ENCODE results near the gene PARD3. TPM values are rescaled to one million over a fixed set of nuclear protein-coding genes. Genes with fewer than 3 reads are reported as not detected.

The PARD3 gene
- total and polyA plus RNA-seq, 2 donors (not counting 3 experiments of a cell fraction or from before 2014, with no cell fraction given) = 7.3 to 24.1 TPM

- H3K4me2 ChIP-seq (ENCODE audit: insufficient read depth, low read length) = no peak overlapping the region
- H3K27ac ChIP-seq (ENCODE audit: insufficient read depth, low read depth, low read length) = no peak overlapping the region
- no peak for TF ChIP-seq POLR2A (IDR thresholded peaks at IDR 0.05; ENCODE audit: low read depth, low read length)
- CTCF ChIA-PET = interaction anchor here (1.0 to 1.1 kb wide), 2 partner anchors 17 to 32 kb away, joined by 3 read pairs; no protein-coding TSS in a partner anchor
- dilution Hi-C loops (cut with MboI; ENCODE audit: extremely low pct_ligation_motif_present, low sequenced_read_pairs) = no loop called here
- no peaks in the 10 kb centered on the region for H3K79me2 ChIP-seq (ENCODE audit: control insufficient read depth, insufficient read depth, low read length)
- no peak overlapping the region for H2AFZ ChIP-seq (ENCODE audit: low read depth, low read length)
- FAIRE-seq (no peak), DNase-seq (ENCODE audit: low read depth, low spot score) (no peak)
- no peaks in the 10 kb centered on the region for H4K20me1 ChIP-seq (replicated peaks; ENCODE audit: control insufficient read depth, extremely low read depth, insufficient read depth, low read length)
- intact Hi-C loops (cut with micrococcal nuclease) = no loop called here
- H3K27me3 ChIP-seq (ENCODE audit: control insufficient read depth in 2 of 2, insufficient read depth in 2 of 2, low read length in 2 of 2) = no peaks in the 10 kb centered on the region
- H3K9me3 ChIP-seq (replicated peaks; ENCODE audit: control insufficient read depth, insufficient read depth, low read length) = no peaks in the 10 kb centered on the region
- no peaks in the 10 kb centered on the region for H3K9me1 ChIP-seq (replicated peaks; ENCODE audit: control insufficient read depth, extremely low read depth, insufficient read depth, low read length)
- H3K9ac ChIP-seq (replicated peaks; ENCODE audit: extremely low read depth, insufficient read depth, low read length) = no peak overlapping the region
- H3K4me1 ChIP-seq (ENCODE audit: control insufficient read depth, extremely low read depth, insufficient read depth, low read length) = no peaks in the 10 kb centered on the region
- no peaks in the 10 kb centered on the region for H3K36me3 ChIP-seq (ENCODE audit: control insufficient read depth in 2 of 2, extremely low read depth in 1 of 2, insufficient read depth in 2 of 2, low read length in 2 of 2)
- POLR2A ChIA-PET = no interaction called here
- no peak overlapping the region for H3K4me3 ChIP-seq (replicated peaks in 1 of 3; ENCODE audit: insufficient read depth in 1 of 3, low read depth in 1 of 3, low read length in 3 of 3)
- no TSS peak for BruUV-seq (replicated peaks)
These were observed 441.9 kb downstream of the PARD3 start for GRCh38 chr10:34373211-34373610.

- H2AFZ ChIP-seq (ENCODE audit: low read depth, low read length) = no peak overlapping the region
- H3K9me3 ChIP-seq (replicated peaks; ENCODE audit: control insufficient read depth, insufficient read depth, low read length) = no peaks in the 10 kb centered on the region
- intact Hi-C loops (cut with micrococcal nuclease) (no loop called here), dilution Hi-C loops (cut with MboI; ENCODE audit: extremely low pct_ligation_motif_present, low sequenced_read_pairs) (no loop called here)
- H3K27ac ChIP-seq (ENCODE audit: insufficient read depth, low read depth, low read length) = no peak overlapping the region
- no peak overlapping the region for H3K9ac ChIP-seq (replicated peaks; ENCODE audit: extremely low read depth, insufficient read depth, low read length)
- H4K20me1 ChIP-seq (replicated peaks; ENCODE audit: control insufficient read depth, extremely low read depth, insufficient read depth, low read length) = no peaks in the 10 kb centered on the region
- no peak overlapping the region for H3K4me2 ChIP-seq (ENCODE audit: insufficient read depth, low read length)
- BruUV-seq (replicated peaks) = no TSS peak
- no peak for FAIRE-seq
- DNase-seq (ENCODE audit: low read depth, low spot score) = no peak
- no peaks in the 10 kb centered on the region for H3K4me1 ChIP-seq (ENCODE audit: control insufficient read depth, extremely low read depth, insufficient read depth, low read length)
- POLR2A ChIA-PET = no interaction called here
- no peaks in the 10 kb centered on the region for H3K27me3 ChIP-seq (ENCODE audit: control insufficient read depth in 2 of 2, insufficient read depth in 2 of 2, low read length in 2 of 2)
- CTCF ChIA-PET = interaction anchor here (1.0 to 1.1 kb wide), 2 partner anchors 17 to 31 kb away, joined by 3 read pairs; no protein-coding TSS in a partner anchor
- no peaks in the 10 kb centered on the region for H3K79me2 ChIP-seq (ENCODE audit: control insufficient read depth, insufficient read depth, low read length)
- H3K36me3 ChIP-seq (ENCODE audit: control insufficient read depth in 2 of 2, extremely low read depth in 1 of 2, insufficient read depth in 2 of 2, low read length in 2 of 2) = no peaks in the 10 kb centered on the region
- H3K9me1 ChIP-seq (replicated peaks; ENCODE audit: control insufficient read depth, extremely low read depth, insufficient read depth, low read length) = no peaks in the 10 kb centered on the region
- TF ChIP-seq POLR2A (IDR thresholded peaks at IDR 0.05; ENCODE audit: low read depth, low read length) = no peak
- no peak for TF ChIP-seq EZH2 (IDR thresholded peaks at IDR 0.05; ENCODE audit: borderline replicate concordance, low read depth, low read length, severe bottlenecking)
- no peak for TF ChIP-seq CTCF (IDR thresholded peaks at IDR 0.05; ENCODE audit: extremely low read depth in 1 of 2, insufficient read depth in 1 of 2, low read depth in 1 of 2, low read length in 2 of 2)
- no peak for TF ChIP-seq POLR2AphosphoS5 (IDR thresholded peaks at IDR 0.05; ENCODE audit: insufficient read depth, low read depth, low read length)
- no peak for TF ChIP-seq FOS (IDR thresholded peaks at IDR 0.05; ENCODE audit: borderline replicate concordance, insufficient read depth, low read length)
- TF ChIP-seq MAX (IDR thresholded peaks at IDR 0.05; ENCODE audit: insufficient read depth, insufficient read length) = no peak
- TF ChIP-seq JUN (IDR thresholded peaks at IDR 0.05; ENCODE audit: borderline replicate concordance, insufficient read depth, insufficient read length, low read depth) = no peak
- TF ChIP-seq MYC (IDR thresholded peaks at IDR 0.05; ENCODE audit: low read depth, low read length) = no peak
- no peak for TF ChIP-seq GATA2 (IDR thresholded peaks at IDR 0.05; ENCODE audit: insufficient read depth, insufficient read length, low read depth, low read length)
- H3K4me3 ChIP-seq (replicated peaks in 1 of 3; ENCODE audit: insufficient read depth in 1 of 3, low read depth in 1 of 3, low read length in 3 of 3) = no peak overlapping the region
These were observed 442.6 kb downstream of the PARD3 start for GRCh38 chr10:34372509-34372908.
